Esophagus (tissue), 2 donors: Measurements from ENCODE around the gene FLCN. TPM values are rescaled to one million over a fixed set of nuclear protein-coding genes. Genes with fewer than 3 reads are reported as not detected.

Experiments
- H3K27ac ChIP-seq, 2 donors: one replicate each; pipeline ENCODE4 v1.5.1; 2013; ENCODE audit warnings: low read depth in 2 of 2, mild to moderate bottlenecking in 2 of 2, inconsistent platforms in 1 of 2, low read length in 1 of 2, moderate library complexity in 1 of 2
- H3K27me3 ChIP-seq, 2 donors: one replicate each; pipeline ENCODE4 v1.6.1; 2013; ENCODE audit warnings: low read length in 2 of 2, control low read depth in 1 of 2, mild to moderate bottlenecking in 1 of 2; ENCODE audit not compliant: insufficient read depth in 2 of 2, control insufficient read depth in 1 of 2
- H3K36me3 ChIP-seq, 2 donors: one replicate each; pipeline ENCODE4 v1.6.1; 2013; ENCODE audit warnings: low read length in 1 of 2; ENCODE audit not compliant: control insufficient read depth in 2 of 2, insufficient read depth in 2 of 2
- H3K4me1 ChIP-seq, 2 donors: one replicate each; pipeline ENCODE4 v1.6.1; 2013; ENCODE audit warnings: low read length in 1 of 2; ENCODE audit not compliant: control insufficient read depth in 2 of 2, insufficient read depth in 2 of 2
- H3K4me3 ChIP-seq, 2 donors: one replicate each; pipeline ENCODE4 v1.5.1; 2013; ENCODE audit warnings: low read length in 2 of 2, mild to moderate bottlenecking in 2 of 2, low read depth in 1 of 2, moderate library complexity in 1 of 2
- H3K9me3 ChIP-seq, 2 donors: one replicate each; pipeline ENCODE4 v1.6.1; 2013; ENCODE audit warnings: mild to moderate bottlenecking in 2 of 2, low read depth in 1 of 2, low read length in 1 of 2, moderate library complexity in 1 of 2; ENCODE audit not compliant: control insufficient read depth in 2 of 2, insufficient read depth in 1 of 2
- WGBS, 2 donors: extraction: QIAGEN DNeasy Blood & Tissue Kit; methylation state at CpG; one replicate each; pipeline ENCODE4 v1.1.7; 2013; 5-methylcytosine and 5-hydroxymethylcytosine counted together
- polyA plus RNA-seq, 2 donors: library from polyadenylated mRNA; stranded (reverse); fragments of 200-250 nt; gene quantifications; one replicate each; pipeline ENCODE4 v1.2.3, GENCODE V29; 2013
- donor health status: healthy with polysubstance abuse.
- donor health status: Bipolar disorder and iron deficiency.

The FLCN gene
- polyA plus RNA-seq, 2 donors, result 10.3 to 16.3 TPM

- Histone ChIP-seq H3K27ac (no peak overlapping the region), H3K4me1 (peaks cover 7 to 21% of the 10 kb centered on the region in 2 donors), H3K4me3 (no peak overlapping the region), H3K36me3 (peaks cover 8 to 29% of the 10 kb centered on the region in 2 donors), H3K27me3 (no peaks in the 10 kb centered on the region), H3K9me3 (no peaks in the 10 kb centered on the region)
- WGBS, 2 donors, result 91 to 93% methylated on average over 4 of the region's 4 CpGs
Measured at GRCh38 chr17:17183744-17184143, 53.2 kb downstream of the FLCN start.

GRCh38 chr17:17182598-17183136 lies 54.3 kb downstream of the FLCN start:
- Histone ChIP-seq H3K9me3 (no peaks in the 10 kb centered on the region), H3K4me3 (no peak overlapping the region), H3K4me1 (peaks cover 7 to 21% of the 10 kb centered on the region in 2 donors), H3K27me3 (no peaks in the 10 kb centered on the region), H3K36me3 (peaks cover 9 to 30% of the 10 kb centered on the region in 2 donors), H3K27ac (peak overlapping the region in 1 of 2 donors; percentile 11)
- WGBS, 2 donors, result 51 to 53% methylated on average over 6 of the region's 6 CpGs

- Histone ChIP-seq H3K4me3 (no peak overlapping the region), H3K9me3 (no peaks in the 10 kb centered on the region), H3K4me1 (peaks cover 7 to 16% of the 10 kb centered on the region in 2 donors), H3K36me3 (peaks cover 16 to 35% of the 10 kb centered on the region in 2 donors), H3K27me3 (no peaks in the 10 kb centered on the region), H3K27ac (no peak overlapping the region)
- WGBS, 2 donors, result 61 to 70% methylated on average over 15 of the region's 15 CpGs
Measured at GRCh38 chr17:17181666-17182597, 55.0 kb downstream of the FLCN start.

- 77 to 78% methylated on average over 13 of the region's 13 CpGs for WGBS, 2 donors
- H3K27ac ChIP-seq, result no peak overlapping the region
- no peak overlapping the region for H3K4me3 ChIP-seq
Measured at GRCh38 chr17:17180741-17181525, 56.0 kb downstream of the FLCN start.

GRCh38 chr17:17180141-17180603 lies 56.8 kb downstream of the FLCN start:
- peaks cover 0 to 11% of the 10 kb centered on the region in 2 donors for H3K4me1 ChIP-seq
- H3K27me3 ChIP-seq, result no peaks in the 10 kb centered on the region
- H3K4me3 ChIP-seq, result no peak overlapping the region
- peak overlapping the region; percentile 25 to 52 for H3K27ac ChIP-seq
- no peaks in the 10 kb centered on the region for H3K9me3 ChIP-seq
- H3K36me3 ChIP-seq, result peaks cover 22 to 48% of the 10 kb centered on the region in 2 donors
- WGBS, 2 donors, result 58 to 77% methylated on average over 9 of the region's 9 CpGs

More at GRCh38 chr17:17180741-17181525, 56.0 kb downstream of the FLCN start:
- Histone ChIP-seq H3K27me3 (no peaks in the 10 kb centered on the region), H3K4me1 (peaks cover 0 to 11% of the 10 kb centered on the region in 2 donors), H3K9me3 (no peaks in the 10 kb centered on the region), H3K36me3 (peaks cover 17 to 42% of the 10 kb centered on the region in 2 donors)

- Histone ChIP-seq H3K9me3 (no peaks in the 10 kb centered on the region), H3K36me3 (peaks cover 22 to 53% of the 10 kb centered on the region in 2 donors), H3K4me3 (no peak overlapping the region), H3K27ac (peak overlapping the region; percentile 21 to 28), H3K27me3 (no peaks in the 10 kb centered on the region), H3K4me1 (peaks cover 0 to 9% of the 10 kb centered on the region in 2 donors)
- WGBS, 2 donors, result 57 to 85% methylated on average over 2 of the region's 2 CpGs
Measured at GRCh38 chr17:17179371-17179827, 57.6 kb downstream of the FLCN start.

GRCh38 chr17:17177176-17177575 lies 59.8 kb downstream of the FLCN start:
- WGBS, 2 donors, result 93% methylated on average over 12 of the region's 12 CpGs
- peaks cover 39 to 63% of the 10 kb centered on the region in 2 donors for H3K36me3 ChIP-seq

GRCh38 chr17:17176341-17176740 lies 60.6 kb downstream of the FLCN start:
- Histone ChIP-seq H3K27me3 (no peaks in the 10 kb centered on the region), H3K4me1 (peaks cover 0 to 9% of the 10 kb centered on the region in 2 donors), H3K9me3 (no peaks in the 10 kb centered on the region), H3K27ac (peak overlapping the region in 1 of 2 donors; percentile 6), H3K4me3 (no peak overlapping the region), H3K36me3 (peaks cover 36 to 66% of the 10 kb centered on the region in 2 donors)
- WGBS, 2 donors, result 92 to 95% methylated on average over 12 of the region's 12 CpGs

More at GRCh38 chr17:17177176-17177575, 59.8 kb downstream of the FLCN start:
- peaks cover 0 to 9% of the 10 kb centered on the region in 2 donors for H3K4me1 ChIP-seq
- no peaks in the 10 kb centered on the region for H3K9me3 ChIP-seq
- H3K27me3 ChIP-seq, result no peaks in the 10 kb centered on the region
- H3K4me3 ChIP-seq, result no peak overlapping the region
- no peak overlapping the region for H3K27ac ChIP-seq

GRCh38 chr17:17175917-17176316 lies 61.1 kb downstream of the FLCN start:
- no peaks in the 10 kb centered on the region for H3K9me3 ChIP-seq
- 75 to 77% methylated on average over 12 of the region's 12 CpGs for WGBS, 2 donors
- no peak overlapping the region for H3K4me3 ChIP-seq
- no peaks in the 10 kb centered on the region for H3K27me3 ChIP-seq
- H3K36me3 ChIP-seq, result peaks cover 34 to 66% of the 10 kb centered on the region in 2 donors
- peaks cover 0 to 9% of the 10 kb centered on the region in 2 donors for H3K4me1 ChIP-seq
- no peak overlapping the region for H3K27ac ChIP-seq
